Activated CD4-positive, alpha-beta T cell treated with anti-CD3 and anti-CD28 coated beads, Interleukin-2, amount 10 ng/mL, durations not matched to agents 24 days and 14 days (primary cell): Measurements from ENCODE around the gene BID. TPM values are rescaled to one million over a fixed set of nuclear protein-coding genes. Genes with fewer than 3 reads are reported as not detected.

ENCODE experiments used
- DNase-seq: peaks from one replicate; pipeline ENCODE4 v3.0.0; 2022
- H3K27ac Mint-ChIP-seq: one replicate; pipeline ENCODE4 v1.8.0; 2022; ENCODE audit warnings: mild to moderate bottlenecking, mixed read lengths
- H3K27me3 Mint-ChIP-seq: one replicate; pipeline ENCODE4 v1.8.0; 2022; ENCODE audit warnings: mixed read lengths
- H3K36me3 Mint-ChIP-seq: one replicate; pipeline ENCODE4 v1.8.0; 2022; ENCODE audit warnings: low read depth, mild to moderate bottlenecking, mixed read lengths
- H3K4me1 Mint-ChIP-seq: one replicate; pipeline ENCODE4 v1.8.0; 2021; ENCODE audit warnings: mixed read lengths
- H3K4me3 Mint-ChIP-seq: one replicate; pipeline ENCODE4 v1.8.0; 2022; ENCODE audit warnings: mild to moderate bottlenecking, moderate library complexity, mixed read lengths
- H3K9me3 Mint-ChIP-seq: one replicate; pipeline ENCODE4 v1.8.0; 2021; ENCODE audit warnings: mixed read lengths
- intact Hi-C: fragments of 100-400 bp; cut with micrococcal nuclease; formaldehyde crosslinking; loops from one replicate; pipeline ENCODE4 v1.15.1; 2023
- total RNA-seq: library from RNA; stranded (reverse); gene quantifications from 2 replicates; pipeline ENCODE4 v1.2.3, GENCODE V29; 2022

Gene BID
- total RNA-seq, 1 donor from 2014 or later = 18.0 TPM

DNA sequence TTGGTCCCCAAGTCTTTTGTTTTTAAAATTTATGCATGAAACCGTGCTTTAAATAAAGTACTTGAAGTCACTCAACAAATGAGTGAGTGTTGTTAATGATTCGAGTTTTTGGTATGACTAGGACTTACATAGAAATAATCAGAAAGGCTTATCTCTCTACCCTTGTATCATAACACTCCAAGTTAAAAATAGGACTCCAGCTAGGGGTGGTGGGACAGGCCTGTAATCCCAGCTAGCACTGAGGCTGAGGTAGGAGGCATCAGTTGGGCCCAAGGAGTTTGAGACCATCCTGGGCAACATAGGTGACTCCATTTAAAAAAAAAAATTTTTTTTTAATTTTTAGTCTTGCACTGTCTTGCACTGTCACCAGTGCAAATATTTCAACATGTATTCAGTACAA lies 80.1 kb downstream of the BID start:
- Mint-ChIP-seq H3K27ac (no peak overlapping the region), H3K4me1 (peaks cover 7% of the 10 kb centered on the region), H3K36me3 (peaks cover 16% of the 10 kb centered on the region), H3K27me3 (no peaks in the 10 kb centered on the region), H3K4me3 (no peak overlapping the region), H3K9me3 (no peaks in the 10 kb centered on the region)
- no peak for DNase-seq
- intact Hi-C loops = no loop called here

- DNase-seq = no peak
- no peak overlapping the region for H3K27ac Mint-ChIP-seq
- intact Hi-C loops = no loop called here
- peaks cover 3% of the 10 kb centered on the region for H3K4me1 Mint-ChIP-seq
- no peak overlapping the region for H3K4me3 Mint-ChIP-seq
- no peaks in the 10 kb centered on the region for H3K9me3 Mint-ChIP-seq
- H3K27me3 Mint-ChIP-seq = no peaks in the 10 kb centered on the region
- peaks cover 18% of the 10 kb centered on the region for H3K36me3 Mint-ChIP-seq
Observed at GRCh38 chr22:17692841-17693240, 81.4 kb downstream of the BID start.

DNA sequence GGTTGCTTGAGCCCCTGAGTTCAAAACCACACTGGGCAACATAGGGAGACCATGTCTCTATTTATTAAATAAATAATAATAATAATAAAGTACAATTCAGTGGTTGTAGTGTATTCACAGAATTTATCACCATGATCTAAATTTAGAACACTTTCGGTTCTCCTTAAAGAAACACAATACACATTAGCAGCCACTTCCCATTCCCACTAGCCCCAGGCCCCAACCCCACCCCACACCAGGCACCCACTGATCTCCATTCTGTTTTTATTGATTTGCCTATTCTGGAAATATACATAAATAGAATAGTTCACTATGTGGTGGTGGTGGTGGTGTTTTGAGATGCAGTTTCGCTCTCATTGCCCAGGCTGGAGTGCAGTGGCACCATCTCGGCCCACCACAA lies 90.0 kb downstream of the BID start:
- intact Hi-C loops = no loop called here
- DNase-seq = no peak
- no peaks in the 10 kb centered on the region for H3K9me3 Mint-ChIP-seq
- no peaks in the 10 kb centered on the region for H3K27me3 Mint-ChIP-seq
- H3K27ac Mint-ChIP-seq = no peak overlapping the region
- peaks cover 3% of the 10 kb centered on the region for H3K36me3 Mint-ChIP-seq
- no peak overlapping the region for H3K4me3 Mint-ChIP-seq
- peaks cover 1% of the 10 kb centered on the region for H3K4me1 Mint-ChIP-seq

Other genes with a start within 250 kb of the BID start
- gene SLC25A18, start 211.0 kb downstream of the BID start, total RNA-seq = not detected in 2 replicates
- gene ATP6V1E1, start 145.7 kb downstream of the BID start, total RNA-seq = 109 and 114 TPM in 2 replicates
- gene BCL2L13, start 135.7 kb downstream of the BID start, total RNA-seq = 34.0 and 39.6 TPM in 2 replicates